GM12874 (cell line): Measurements from ENCODE around the gene GRIK3.

ENCODE experiments used
- TF ChIP-seq, protein P1 (sequence below): IDR thresholded peaks from 2 replicates; pipeline ENCODE4 v1.5.1; 2011; ENCODE audit warnings: low read depth, mild to moderate bottlenecking, control low read depth, low read length, moderate library complexity; ENCODE audit not compliant: insufficient read depth

Gene GRIK3

DNA sequence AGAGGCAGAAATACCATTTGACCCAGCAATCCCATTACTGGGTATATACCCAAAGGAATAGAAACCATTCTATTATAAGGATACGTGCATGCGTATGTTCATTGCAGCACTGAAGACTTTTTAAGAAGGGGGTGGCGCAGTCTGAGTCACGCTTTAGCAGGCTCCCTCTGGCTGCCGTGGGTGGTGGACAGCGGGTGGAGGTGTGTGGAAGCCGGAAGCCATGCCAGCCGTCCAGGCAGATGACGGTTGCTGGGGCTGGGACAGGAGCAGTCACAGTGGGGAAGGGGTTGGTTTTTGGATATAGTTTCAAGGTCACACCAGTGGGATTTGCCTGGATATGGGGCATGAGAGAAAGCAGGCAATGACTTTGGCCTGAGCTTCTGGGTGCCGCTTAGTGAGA, 270.5 kb downstream of the GRIK3 start:
- TF ChIP-seq, protein P1, sequence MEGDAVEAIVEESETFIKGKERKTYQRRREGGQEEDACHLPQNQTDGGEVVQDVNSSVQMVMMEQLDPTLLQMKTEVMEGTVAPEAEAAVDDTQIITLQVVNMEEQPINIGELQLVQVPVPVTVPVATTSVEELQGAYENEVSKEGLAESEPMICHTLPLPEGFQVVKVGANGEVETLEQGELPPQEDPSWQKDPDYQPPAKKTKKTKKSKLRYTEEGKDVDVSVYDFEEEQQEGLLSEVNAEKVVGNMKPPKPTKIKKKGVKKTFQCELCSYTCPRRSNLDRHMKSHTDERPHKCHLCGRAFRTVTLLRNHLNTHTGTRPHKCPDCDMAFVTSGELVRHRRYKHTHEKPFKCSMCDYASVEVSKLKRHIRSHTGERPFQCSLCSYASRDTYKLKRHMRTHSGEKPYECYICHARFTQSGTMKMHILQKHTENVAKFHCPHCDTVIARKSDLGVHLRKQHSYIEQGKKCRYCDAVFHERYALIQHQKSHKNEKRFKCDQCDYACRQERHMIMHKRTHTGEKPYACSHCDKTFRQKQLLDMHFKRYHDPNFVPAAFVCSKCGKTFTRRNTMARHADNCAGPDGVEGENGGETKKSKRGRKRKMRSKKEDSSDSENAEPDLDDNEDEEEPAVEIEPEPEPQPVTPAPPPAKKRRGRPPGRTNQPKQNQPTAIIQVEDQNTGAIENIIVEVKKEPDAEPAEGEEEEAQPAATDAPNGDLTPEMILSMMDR: no peak

DNA sequence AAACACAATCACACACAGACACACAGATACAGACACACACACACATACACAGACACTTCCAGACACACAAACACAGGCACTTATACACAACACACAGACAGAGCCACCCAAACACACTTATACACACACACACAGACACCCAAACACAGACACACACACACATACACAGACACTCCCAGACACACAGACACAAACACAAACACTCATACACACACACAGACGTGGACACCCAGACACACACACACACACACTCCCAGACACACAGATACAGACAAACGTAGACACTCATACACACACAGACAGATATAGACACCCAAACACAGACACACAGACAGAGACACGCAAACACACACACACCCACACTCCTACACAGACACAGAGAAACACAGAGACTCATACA, 272.1 kb downstream of the GRIK3 start:
- TF ChIP-seq, protein P1: no peak

DNA sequence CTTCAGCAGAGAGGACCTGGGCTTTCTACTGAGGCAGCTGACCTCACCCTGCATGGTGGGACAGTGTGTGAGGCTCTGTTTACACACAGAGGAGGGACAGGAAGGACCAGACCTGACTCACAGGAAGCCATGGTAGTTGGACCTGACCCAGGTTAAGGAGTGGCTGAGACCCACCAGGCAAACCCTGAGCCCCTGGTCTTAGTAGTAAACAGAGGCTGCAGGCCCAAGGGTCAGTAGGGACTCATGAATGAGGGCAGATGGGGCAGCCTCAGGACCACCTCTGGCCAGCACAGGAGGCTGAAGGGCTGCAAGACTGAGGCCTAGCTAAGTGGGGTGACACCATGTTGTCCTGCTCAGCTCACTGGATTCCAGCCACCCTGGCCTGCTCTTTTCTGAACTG, 273.2 kb downstream of the GRIK3 start:
- TF ChIP-seq, protein P1: no peak

GRCh38 chr1:36760081-36760480, 274.2 kb downstream of the GRIK3 start:
- TF ChIP-seq, protein P1: no peak

GRCh38 chr1:36759355-36759754, 275.0 kb downstream of the GRIK3 start:
- TF ChIP-seq, protein P1: no peak

- TF ChIP-seq, protein P1: no peak
Measured at GRCh38 chr1:36755303-36756230, 278.7 kb downstream of the GRIK3 start.

- TF ChIP-seq, protein P1: no peak
Measured at GRCh38 chr1:36754366-36754765, 279.9 kb downstream of the GRIK3 start.
